GM21576 (cell line): ENCODE data around the gene SSNA1.

Experiments
- ATAC-seq: cut with Tn5 transposase; IDR thresholded peaks from one replicate; pipeline ENCODE4 v1.9.1; 2021; ENCODE audit warnings: mild to moderate bottlenecking, moderate library complexity; ENCODE audit not compliant: unreplicated experiment

Gene SSNA1

GRCh38 chr9:137218754-137219271 is 30.3 kb downstream of the SSNA1 start:
- ATAC-seq: no peak

- ATAC-seq: no peak
Observed at GRCh38 chr9:137219757-137220316, 31.4 kb downstream of the SSNA1 start.

- no peak for ATAC-seq
Observed at GRCh38 chr9:137220317-137221094, 32.0 kb downstream of the SSNA1 start.

- ATAC-seq: no peak
Observed at GRCh38 chr9:137221095-137221505, 32.6 kb downstream of the SSNA1 start.

- no peak for ATAC-seq
Observed at GRCh38 chr9:137221506-137222111, 33.1 kb downstream of the SSNA1 start.

GRCh38 chr9:137222190-137223077 is 34.0 kb downstream of the SSNA1 start, which contains the start of gene RNF208:
RNF208 (minus strand) TSS chr9:137222240; CDS start chr9:137221212, 1,028 bp downstream.
- ATAC-seq: no peak

GRCh38 chr9:137223078-137223970 is 34.8 kb downstream of the SSNA1 start:
- peak; percentile 59 for ATAC-seq

- no peak for ATAC-seq
Observed at GRCh38 chr9:137224830-137225694, 36.6 kb downstream of the SSNA1 start, which contains the start of gene CYSRT1. CYSRT1 (plus strand) TSS chr9:137225174; CDS start chr9:137225622, 448 bp downstream.

GRCh38 chr9:137225699-137226331 is 37.3 kb downstream of the SSNA1 start:
- ATAC-seq: no peak

- ATAC-seq: no peak
Observed at GRCh38 chr9:137226338-137227053, 38.0 kb downstream of the SSNA1 start.

- no peak for ATAC-seq
Observed at GRCh38 chr9:137227054-137227852, 38.8 kb downstream of the SSNA1 start, which contains the start of gene RNF224. RNF224 (plus strand) TSS chr9:137227502; CDS start chr9:137228336, 834 bp downstream.

- ATAC-seq: no peak
Observed at GRCh38 chr9:137227853-137228505, 39.5 kb downstream of the SSNA1 start.

GRCh38 chr9:137228506-137228967 is 40.1 kb downstream of the SSNA1 start:
- ATAC-seq: no peak

GRCh38 chr9:137228968-137229896 is 40.8 kb downstream of the SSNA1 start:
- no peak for ATAC-seq
